A549 (cell line): ENCODE data around the gene CD46. TPM values are rescaled to one million over a fixed set of nuclear protein-coding genes. Genes with fewer than 3 reads are reported as not detected.

Experiments used
- ATAC-seq, 2 experiments: fragments of 200-7000 bp in 1 of 2; fragments of >200 bp in 1 of 2; cut with Nextera tagmentation in 1 of 2; cut with Tn5 transposase in 1 of 2; 3 replicates each; pipeline versions ENCODE4 v1.8.0 to v1.9.1; 2018 to 2020; ENCODE audit warnings: mild to moderate bottlenecking in 1 of 2, moderate library complexity in 1 of 2
- CTCF ChIA-PET: fragments of 300-600 bp; sonication (Branson Sonifier 250); formaldehyde crosslinking; extraction: SDS; loops from one replicate; lab custom pipeline; 2021; ENCODE audit warnings: antibody characterized with exemption, inconsistent platforms; lab: Yijun Ruan, JAX
- POLR2A ChIA-PET: fragments of 350-600 bp; formaldehyde crosslinking; extraction: SDS; loops from one replicate; lab custom pipeline; 2021; ENCODE audit warnings: antibody characterized with exemption, inconsistent platforms; lab: Yijun Ruan, JAX
- DNase-seq, 2 experiments: peaks; one replicate each; pipeline versions ENCODE4 v3.0.0 to v3.0.0-alpha.2; 2011 to 2016; ENCODE audit warnings: low read depth in 1 of 2, low spot score in 1 of 2
- FAIRE-seq: peaks from 2 replicates; lab custom pipeline; 2011; peaks lifted over from hg19 to GRCh38; lab: Jason Lieb, UNC
- H3K27ac ChIP-seq, 2 experiments: fragments of >200 bp; sonication (Bioruptor Twin); formaldehyde crosslinking; 3 replicates each; pipeline ENCODE4 v1.5.1; 2016 to 2017
- H3K4me1 ChIP-seq: fragments of >200 bp; sonication (Bioruptor Twin); formaldehyde crosslinking; 3 replicates; pipeline ENCODE4 v1.6.1; 2016
- H3K4me2 ChIP-seq: fragments of >200 bp; sonication (Bioruptor Twin); formaldehyde crosslinking; 3 replicates; pipeline ENCODE4 v1.6.1; 2016
- H3K4me3 ChIP-seq: fragments of >200 bp; sonication (Bioruptor Twin); formaldehyde crosslinking; 3 replicates; pipeline ENCODE4 v1.5.1; 2016
- H3K9me3 ChIP-seq: fragments of >200 bp; sonication (Bioruptor Twin); formaldehyde crosslinking; 3 replicates; pipeline ENCODE4 v1.6.1; 2016
- ATOH8 ChIP-seq: fragments of 250-450 bp; sonication (Bioruptor Pico); IDR thresholded peaks from 2 replicates; pipeline ENCODE4 v1.5.0; 2020; ENCODE audit warnings: low read depth, mild to moderate bottlenecking, moderate library complexity
- BHLHE40 ChIP-seq: IDR thresholded peaks from 2 replicates; pipeline ENCODE4 v1.6.1; 2012; ENCODE audit warnings: low read depth, low read length, inconsistent platforms
- CBX2 ChIP-seq: fragments of 200-600 bp; sonication (generic); IDR thresholded peaks from 2 replicates; pipeline ENCODE4 v1.6.1; 2016; ENCODE audit warnings: low read depth, mild to moderate bottlenecking, borderline replicate concordance
- CBX8 ChIP-seq: fragments of 200-600 bp; sonication (generic); IDR thresholded peaks from 2 replicates; pipeline ENCODE4 v1.6.1; 2016
- CEBPB ChIP-seq, 2 experiments: fragments of >200 bp in 1 of 2; sonication (Bioruptor Twin) in 1 of 2; formaldehyde crosslinking in 1 of 2; IDR thresholded peaks; 2 replicates each; pipeline ENCODE4 v1.6.1; 2012 to 2016
- E2F6 ChIP-seq: IDR thresholded peaks from 2 replicates; pipeline ENCODE4 v1.6.1; 2012; ENCODE audit warnings: low read depth, borderline replicate concordance
- EHMT2 ChIP-seq: fragments of 200-600 bp; sonication (generic); IDR thresholded peaks from 2 replicates; pipeline ENCODE4 v1.6.1; 2016; ENCODE audit warnings: antibody characterized with exemption, low read depth, mild to moderate bottlenecking, moderate library complexity
- EP300 ChIP-seq, 2 experiments: fragments of >200 bp; sonication (Bioruptor Twin); formaldehyde crosslinking; IDR thresholded peaks; 2 replicates in 1 of 2; 3 replicates in 1 of 2; pipeline ENCODE4 v1.6.1; 2016 to 2017
- FOSL2 ChIP-seq, 2 experiments: fragments of 450-650 bp in 1 of 2; fragments of >200 bp in 1 of 2; sonication (Bioruptor Twin) in 1 of 2; formaldehyde crosslinking; IDR thresholded peaks; 2 replicates each; pipeline versions ENCODE4 v1.5.0 to v1.6.1; 2016 to 2020; ENCODE audit warnings: mild to moderate bottlenecking in 1 of 2, moderate library complexity in 1 of 2
- FOXS1 ChIP-seq: fragments of 250-450 bp; sonication (Bioruptor Pico); IDR thresholded peaks from 2 replicates; pipeline ENCODE4 v1.5.0; 2020; ENCODE audit warnings: mild to moderate bottlenecking, moderate library complexity
- GATA3 ChIP-seq: IDR thresholded peaks from 2 replicates; pipeline ENCODE4 v1.6.1; 2012; ENCODE audit warnings: borderline replicate concordance
- HMGXB4 ChIP-seq: fragments of 250-450 bp; sonication (Bioruptor Pico); IDR thresholded peaks from 2 replicates; pipeline ENCODE4 v1.5.0; 2021; ENCODE audit warnings: mild to moderate bottlenecking, moderate library complexity, borderline replicate concordance
- HOXB13 ChIP-seq: fragments of 250-450 bp; sonication (Bioruptor Pico); IDR thresholded peaks from 2 replicates; pipeline ENCODE4 v1.5.0; 2020; ENCODE audit warnings: low read depth, mild to moderate bottlenecking, moderate library complexity
- HOXB5 ChIP-seq: fragments of 250-450 bp; sonication (Bioruptor Pico); IDR thresholded peaks from 2 replicates; pipeline ENCODE4 v1.5.0; 2020; ENCODE audit warnings: mild to moderate bottlenecking, moderate library complexity
- JUN ChIP-seq, 2 experiments: fragments of >200 bp; sonication (Bioruptor Twin); formaldehyde crosslinking; IDR thresholded peaks; 2 replicates in 1 of 2; 3 replicates in 1 of 2; pipeline ENCODE4 v1.6.1; 2016 to 2017
- JUNB ChIP-seq: fragments of >200 bp; sonication (Bioruptor Twin); formaldehyde crosslinking; IDR thresholded peaks from 2 replicates; pipeline ENCODE4 v1.6.1; 2016
- MAFK ChIP-seq: fragments of 450-650 bp; IDR thresholded peaks from 2 replicates; pipeline ENCODE4 v1.6.1; 2014; ENCODE audit not compliant: partially characterized antibody
- MYC ChIP-seq: IDR thresholded peaks from 2 replicates; pipeline ENCODE4 v1.6.1; 2012; ENCODE audit warnings: mild to moderate bottlenecking, inconsistent platforms, low read length, improper control_type of control experiment, borderline replicate concordance
- NPAS2 ChIP-seq: fragments of 250-450 bp; sonication (Bioruptor Pico); IDR thresholded peaks from 2 replicates; pipeline ENCODE4 v1.8.0; 2022; ENCODE audit warnings: mild to moderate bottlenecking, moderate library complexity, borderline replicate concordance
- PBX3 ChIP-seq: IDR thresholded peaks from 2 replicates; pipeline ENCODE4 v1.6.1; 2012
- POLR2A ChIP-seq: IDR thresholded peaks from 2 replicates; pipeline ENCODE4 v1.6.1; 2012; ENCODE audit warnings: mild to moderate bottlenecking, low read length
- POLR2AphosphoS2 ChIP-seq: conservative IDR thresholded peaks from 2 replicates; pipeline ENCODE4 v1.6.1; 2012; ENCODE audit warnings: low read length, improper control_type of control experiment, inconsistent platforms
- RAD21 ChIP-seq, 2 experiments: fragments of >200 bp in 1 of 2; sonication (Bioruptor Twin) in 1 of 2; formaldehyde crosslinking in 1 of 2; IDR thresholded peaks in 1 of 2; conservative IDR thresholded peaks in 1 of 2; 2 replicates in 1 of 2; 3 replicates in 1 of 2; pipeline ENCODE4 v1.6.1; 2012 to 2018; ENCODE audit warnings: inconsistent platforms in 1 of 2
- RNF2 ChIP-seq: fragments of 200-600 bp; sonication (generic); IDR thresholded peaks from 2 replicates; pipeline ENCODE4 v1.6.1; 2016; ENCODE audit warnings: low read depth, mild to moderate bottlenecking, antibody characterized with exemption, moderate library complexity, borderline replicate concordance
- TFCP2L1 ChIP-seq: fragments of 250-450 bp; sonication (Bioruptor Pico); IDR thresholded peaks from 2 replicates; pipeline ENCODE4 v1.5.0; 2021; ENCODE audit warnings: mild to moderate bottlenecking
- USF2 ChIP-seq: fragments of 450-650 bp; IDR thresholded peaks from 2 replicates; pipeline ENCODE4 v1.6.1; 2014; ENCODE audit warnings: antibody characterized with exemption
- WGBS: methylation state at CpG from one replicate; pipeline ENCODE4 v1.1.6; 2017; ENCODE audit errors: missing lambda C conversion rate; 5-methylcytosine and 5-hydroxymethylcytosine counted together
- polyA plus RNA-seq, 4 experiments: library from polyadenylated mRNA; depleted of rRNA in 3 of 4; stranded (reverse); fragments of >200 nt; fragmentation: RNase III in 1 of 4; extraction: RNeasy Plus Mini Kit Qiagen cat#74134 plus additional on column Dnase treatment in 1 of 4; gene quantifications; 2 replicates in 3 of 4; 3 replicates in 1 of 4; pipeline ENCODE4 v1.2.3, GENCODE V29; 2011 to 2017

The CD46 gene
- polyA plus RNA-seq, 2 of the 4 experiments (the other 2 are of a cell fraction) = 142 to 239 TPM

- WGBS = 64% methylated on average over 2 of the region's 2 CpGs
- CTCF ChIA-PET = interaction anchor here (0.8 to 1.6 kb wide), 2 partner anchors 42 to 57 kb away, joined by 3 to 4 read pairs; no protein-coding TSS in a partner anchor
- DNase-seq = no peak
- TF ChIP-seq EP300 (IDR thresholded peaks at IDR 0.05) = peak in 1 of 2 experiments; percentile 41; a peak in 1 of 5 replicates
- 0 out of 5 replicates have a peak, but pooled peaks of 1 of the 2 experiments have one; percentile 19 for TF ChIP-seq JUN (IDR thresholded peaks at IDR 0.05)
- TF ChIP-seq CBX8 = no peak
- no peak for TF ChIP-seq USF2
- no peak for TF ChIP-seq RNF2
- TF ChIP-seq FOXS1 = no peak
- TF ChIP-seq EHMT2 = no peak
- peak in 1 of 2 experiments; percentile 34; a peak in 1 of 4 replicates for TF ChIP-seq CEBPB (IDR thresholded peaks at IDR 0.05)
- no peak for TF ChIP-seq E2F6
- TF ChIP-seq JUNB = no peak
- no peak for TF ChIP-seq FOSL2 (IDR thresholded peaks at IDR 0.05)
- peak; percentile 43; the same call in 1 of the 2 replicates for TF ChIP-seq FOSL2 (CRISPR knock-in tag; IDR thresholded peaks at IDR 0.05)
- POLR2A ChIA-PET = no interaction called here
- ATAC-seq = no peak
- peak overlapping the region; percentile 77 to 81 for H3K27ac ChIP-seq
- no peak overlapping the region for H3K4me3 ChIP-seq
- peaks cover 40% of the 10 kb centered on the region for H3K4me1 ChIP-seq
- no peak for FAIRE-seq
- no peaks in the 10 kb centered on the region for H3K9me3 ChIP-seq
- peak overlapping the region; percentile 36 for H3K4me2 ChIP-seq
Measured at GRCh38 chr1:207740207-207740606, 11.6 kb upstream of the CD46 start.

GRCh38 chr1:207742850-207743555, 8.9 kb upstream of the CD46 start:
- ChIA-PET CTCF (no interaction called here), POLR2A (no interaction called here)
- FAIRE-seq (no peak), ATAC-seq (no peak), DNase-seq (no peak)
- 64% methylated on average over 3 of the region's 3 CpGs for WGBS
- no peak for TF ChIP-seq ATOH8
- no peak for TF ChIP-seq RAD21 (conservative IDR thresholded peaks at IDR 0.05 in 1 of 2, IDR thresholded peaks at IDR 0.05 in 1 of 2)
- no peak for TF ChIP-seq TFCP2L1 (CRISPR knock-in tag)
- TF ChIP-seq CBX2 = no peak
- TF ChIP-seq POLR2A = no peak
- no peak for TF ChIP-seq GATA3
- TF ChIP-seq FOSL2 (IDR thresholded peaks at IDR 0.05) = no peak
- no peak for TF ChIP-seq FOSL2 (CRISPR knock-in tag; IDR thresholded peaks at IDR 0.05)
- no peak for TF ChIP-seq EHMT2
- TF ChIP-seq HOXB13 = no peak
- H3K4me3 ChIP-seq = no peak overlapping the region
- peak overlapping the region in 1 of 2 experiments; percentile 44; a peak in 1 of 6 replicates for H3K27ac ChIP-seq
- no peaks in the 10 kb centered on the region for H3K9me3 ChIP-seq
- H3K4me1 ChIP-seq = peaks cover 45% of the 10 kb centered on the region
- no peak overlapping the region for H3K4me2 ChIP-seq

GRCh38 chr1:207744000-207744534, 7.8 kb upstream of the CD46 start:
- FAIRE-seq (no peak), ATAC-seq (no peak), DNase-seq (no peak)
- Histone ChIP-seq H3K9me3 (no peaks in the 10 kb centered on the region), H3K27ac (peak overlapping the region in 1 of 2 experiments; percentile 44; a peak in 3 of 6 replicates), H3K4me2 (no peak overlapping the region), H3K4me3 (no peak overlapping the region), H3K4me1 (peaks cover 39% of the 10 kb centered on the region)
- POLR2A ChIA-PET = no interaction called here
- CTCF ChIA-PET = no interaction called here
- WGBS = 86% methylated on average over 4 of the region's 4 CpGs
- TF ChIP-seq FOXS1 (no peak), CBX8 (no peak), EHMT2 (no peak), MYC (no peak), FOSL2 (IDR thresholded peaks at IDR 0.05) (no peak), FOSL2 (CRISPR knock-in tag; IDR thresholded peaks at IDR 0.05) (no peak), HMGXB4 (CRISPR knock-in tag) (no peak), HOXB5 (CRISPR knock-in tag) (no peak), BHLHE40 (no peak), PBX3 (no peak), USF2 (no peak), NPAS2 (no peak), POLR2AphosphoS2 (no peak), MAFK (no peak)
